IMR-90 (cell line): ENCODE data around the gene PARP14.

Experiments
- BHLHE40 ChIP-seq: fragments of 150-350 bp; IDR thresholded peaks from 2 replicates; pipeline ENCODE4 v1.6.1; 2016; ENCODE audit warnings: mild to moderate bottlenecking, low read depth, low read length
- CEBPB ChIP-seq: IDR thresholded peaks from 2 replicates; pipeline ENCODE4 v1.6.1; 2012; ENCODE audit warnings: low read depth, low read length, improper control_type of control experiment
- CHD1 ChIP-seq: IDR thresholded peaks from 2 replicates; pipeline ENCODE4 v1.6.1; 2012; ENCODE audit warnings: low read depth, low read length, improper control_type of control experiment
- CTCF ChIP-seq: conservative IDR thresholded peaks from 2 replicates; pipeline ENCODE4 v1.5.1; 2012; ENCODE audit warnings: mild to moderate bottlenecking, low read depth, low read length, improper control_type of control experiment
- MAZ ChIP-seq: IDR thresholded peaks from 2 replicates; pipeline ENCODE4 v1.6.1; 2012; ENCODE audit warnings: low read depth, mild to moderate bottlenecking, low read length, improper control_type of control experiment, moderate library complexity, borderline replicate concordance
- MXI1 ChIP-seq: IDR thresholded peaks from 2 replicates; pipeline ENCODE4 v1.6.1; 2012; ENCODE audit warnings: low read depth, mild to moderate bottlenecking, low read length, moderate library complexity, borderline replicate concordance
- POLR2A ChIP-seq: IDR thresholded peaks from 2 replicates; pipeline ENCODE4 v1.6.1; 2012; ENCODE audit warnings: mild to moderate bottlenecking, low read depth, low read length
- RFX5 ChIP-seq: IDR thresholded peaks from 2 replicates; pipeline ENCODE4 v1.8.0; 2012; ENCODE audit warnings: low read depth, mild to moderate bottlenecking, low read length, moderate library complexity
- USF2 ChIP-seq: fragments of 150-350 bp; IDR thresholded peaks from 2 replicates; pipeline ENCODE4 v1.6.1; 2017; ENCODE audit warnings: mild to moderate bottlenecking, antibody characterized with exemption, low read length, low read depth

- TF ChIP-seq CTCF (no peak), CEBPB (no peak), MAZ (no peak), BHLHE40 (no peak), CHD1 (no peak), MXI1 (no peak), POLR2A (no peak), RFX5 (no peak), USF2 (no peak)
These were observed 14.3 kb downstream of the PARP14 start for GRCh38 chr3:122694966-122695365.
